H9 (cell line): ENCODE results near the gene RGS5. TPM values are rescaled to one million over a fixed set of nuclear protein-coding genes. Genes with fewer than 3 reads are reported as not detected.
"Not testable (repeated sequence)": the region's sequence is repeated elsewhere in the genome, so short reads cannot be mapped to it uniquely, and the experiment has no call there.

Experiments used
- DNase-seq: peaks from one replicate; pipeline ENCODE4 v3.0.0-alpha.2; 2017
- H2AFZ ChIP-seq: one replicate; pipeline ENCODE4 v1.6.1; 2013; ENCODE audit warnings: mild to moderate bottlenecking, low read length, control low read depth, moderate library complexity
- H2AK5ac ChIP-seq: 2 replicates; pipeline ENCODE4 v1.6.1; 2013; ENCODE audit warnings: low read length, control low read depth, mixed read lengths; ENCODE audit not compliant: insufficient read length
- H2BK120ac ChIP-seq: one replicate; pipeline ENCODE4 v1.6.1; 2013; ENCODE audit warnings: low read depth, mild to moderate bottlenecking, low read length, control low read depth, inconsistent platforms; ENCODE audit not compliant: poor library complexity, severe bottlenecking
- H2BK12ac ChIP-seq: 2 replicates; pipeline ENCODE4 v1.6.1; 2013; ENCODE audit warnings: low read length, control low read depth, mixed read lengths, low read depth; ENCODE audit not compliant: insufficient read length
- H2BK15ac ChIP-seq: 2 replicates; pipeline ENCODE4 v1.6.1; 2013; ENCODE audit warnings: low read depth, low read length, control low read depth
- H2BK20ac ChIP-seq: one replicate; pipeline ENCODE4 v1.6.1; 2013; ENCODE audit warnings: low read depth, mild to moderate bottlenecking, low read length, control low read depth, inconsistent platforms; ENCODE audit not compliant: poor library complexity, severe bottlenecking
- H2BK5ac ChIP-seq: 2 replicates; pipeline ENCODE4 v1.6.1; 2013; ENCODE audit warnings: low read length, control low read depth, mixed read lengths; ENCODE audit not compliant: insufficient read length
- H3K14ac ChIP-seq: 2 replicates; pipeline ENCODE4 v1.6.1; 2013; ENCODE audit warnings: low read length, control low read depth; ENCODE audit not compliant: insufficient read depth
- H3K18ac ChIP-seq: 2 replicates; pipeline ENCODE4 v1.6.1; 2013; ENCODE audit warnings: low read depth, mild to moderate bottlenecking, mixed read lengths, low read length, control low read depth; ENCODE audit not compliant: insufficient read length
- H3K23ac ChIP-seq: 2 replicates; pipeline ENCODE4 v1.6.1; 2013; ENCODE audit warnings: low read length, control low read depth, mixed read lengths, low read depth; ENCODE audit not compliant: insufficient read length
- H3K23me2 ChIP-seq: 2 replicates; pipeline ENCODE4 v1.6.1; 2013; ENCODE audit warnings: low read depth, mild to moderate bottlenecking, mixed read lengths, low read length, control low read depth; ENCODE audit not compliant: insufficient read length, poor library complexity, severe bottlenecking
- H3K27ac ChIP-seq: 2 replicates; pipeline ENCODE4 v1.5.1; 2013; ENCODE audit warnings: low read length, control low read depth, mixed read lengths, low read depth; ENCODE audit not compliant: insufficient read length
- H3K27me3 ChIP-seq: 2 replicates; pipeline ENCODE4 v1.6.1; 2013; ENCODE audit warnings: low read length, control low read depth, inconsistent platforms; ENCODE audit not compliant: insufficient read depth
- H3K4ac ChIP-seq: 2 replicates; pipeline ENCODE4 v1.6.1; 2013; ENCODE audit warnings: low read depth, mild to moderate bottlenecking, control low read depth, inconsistent platforms, low read length, moderate library complexity
- H3K4me1 ChIP-seq: 2 replicates; pipeline ENCODE4 v1.6.1; 2013; ENCODE audit warnings: low read length, control low read depth, inconsistent platforms; ENCODE audit not compliant: insufficient read depth
- H3K4me2 ChIP-seq: 2 replicates; pipeline ENCODE4 v1.6.1; 2013; ENCODE audit warnings: low read length, control low read depth, mixed read lengths; ENCODE audit not compliant: insufficient read length, insufficient read depth
- H3K56ac ChIP-seq: 2 replicates; pipeline ENCODE4 v1.6.1; 2013; ENCODE audit warnings: low read depth, mild to moderate bottlenecking, mixed read lengths, low read length, control low read depth; ENCODE audit not compliant: insufficient read length
- H3K79me1 ChIP-seq: 2 replicates; pipeline ENCODE4 v1.6.1; 2013; ENCODE audit warnings: low read depth, mild to moderate bottlenecking, moderate library complexity, low read length, control low read depth, inconsistent platforms; ENCODE audit not compliant: insufficient read depth, poor library complexity, severe bottlenecking
- H3K79me2 ChIP-seq: 2 replicates; pipeline ENCODE4 v1.6.1; 2013; ENCODE audit warnings: low read length, control low read depth, inconsistent platforms; ENCODE audit not compliant: insufficient read depth
- H3K9ac ChIP-seq: 2 replicates; pipeline ENCODE4 v1.6.1; 2013; ENCODE audit warnings: low read length, control low read depth, mixed read lengths; ENCODE audit not compliant: insufficient read length; ENCODE audit errors: extremely low read depth
- H3K9me3 ChIP-seq: one replicate; pipeline ENCODE4 v1.6.1; 2013; ENCODE audit warnings: low read depth, low read length, inconsistent platforms; ENCODE audit not compliant: control insufficient read depth
- H3T11ph ChIP-seq: one replicate; pipeline ENCODE4 v1.6.1; 2013; ENCODE audit warnings: mild to moderate bottlenecking, low read length, control low read depth, inconsistent platforms
- H4K20me1 ChIP-seq: one replicate; pipeline ENCODE4 v1.6.1; 2013; ENCODE audit not compliant: control insufficient read depth, insufficient read length, insufficient read depth
- H4K5ac ChIP-seq: 2 replicates; pipeline ENCODE4 v1.6.1; 2013; ENCODE audit warnings: low read depth, mild to moderate bottlenecking, mixed read lengths, low read length, control low read depth; ENCODE audit not compliant: insufficient read length
- H4K8ac ChIP-seq: replicated peaks from 2 replicates; pipeline ENCODE4 v1.6.1; 2013; ENCODE audit warnings: low read length, control low read depth, mixed read lengths, low read depth; ENCODE audit not compliant: insufficient read length
- H4K91ac ChIP-seq: 2 replicates; pipeline ENCODE4 v1.6.1; 2013; ENCODE audit warnings: low read depth, mild to moderate bottlenecking, moderate library complexity, mixed read lengths, low read length, control low read depth; ENCODE audit not compliant: insufficient read length
- H3K27ac Mint-ChIP-seq, 3 experiments: 2 replicates in 2 of 3; 3 replicates in 1 of 3; pipeline ENCODE4 v1.8.0; 2020 to 2021; ENCODE audit warnings: mixed read lengths in 3 of 3, mild to moderate bottlenecking in 1 of 3, moderate library complexity in 1 of 3
- H3K27me3 Mint-ChIP-seq: 2 replicates; pipeline ENCODE4 v1.8.0; 2021; ENCODE audit warnings: low read depth, mild to moderate bottlenecking, moderate library complexity, mixed read lengths
- H3K36me3 Mint-ChIP-seq, 3 experiments: 2 replicates in 2 of 3; 3 replicates in 1 of 3; pipeline ENCODE4 v1.8.0; 2020 to 2021; ENCODE audit warnings: low read depth in 3 of 3, mixed read lengths in 3 of 3; ENCODE audit not compliant: insufficient read depth in 1 of 3
- H3K4me1 Mint-ChIP-seq, 2 experiments: 2 replicates each; pipeline ENCODE4 v1.8.0; 2020; ENCODE audit warnings: mixed read lengths in 2 of 2
- H3K4me3 Mint-ChIP-seq, 2 experiments: 2 replicates in 1 of 2; 3 replicates in 1 of 2; pipeline ENCODE4 v1.8.0; 2020 to 2021; ENCODE audit warnings: mild to moderate bottlenecking in 2 of 2, mixed read lengths in 2 of 2, moderate library complexity in 1 of 2
- H3K9me3 Mint-ChIP-seq, 2 experiments: 2 replicates in 1 of 2; 3 replicates in 1 of 2; pipeline ENCODE4 v1.8.0; 2020; ENCODE audit warnings: mild to moderate bottlenecking in 2 of 2, mixed read lengths in 2 of 2, moderate library complexity in 1 of 2
- CTCF ChIP-seq: fragments of 200-600 bp; sonication (generic); conservative IDR thresholded peaks from 3 replicates; pipeline ENCODE4 v1.8.0; 2021; ENCODE audit warnings: antibody characterized with exemption, mild to moderate bottlenecking
- WGBS: extraction: QIAGEN DNeasy Blood & Tissue Kit; methylation state at CpG from one replicate; pipeline ENCODE4 v1.1.7; 2013; ENCODE audit warnings: missing lambda C conversion rate, low lambda C conversion rate, mixed read lengths; ENCODE audit not compliant: insufficient read length; ENCODE audit errors: extremely low coverage; 5-methylcytosine and 5-hydroxymethylcytosine counted together
- total RNA-seq: library from RNA; stranded (reverse); gene quantifications from 2 replicates; pipeline ENCODE4 v1.2.1, GENCODE V29; 2021

Gene RGS5
- total RNA-seq, 1 experiment from 2014 or later, result 30.1 TPM

DNA sequence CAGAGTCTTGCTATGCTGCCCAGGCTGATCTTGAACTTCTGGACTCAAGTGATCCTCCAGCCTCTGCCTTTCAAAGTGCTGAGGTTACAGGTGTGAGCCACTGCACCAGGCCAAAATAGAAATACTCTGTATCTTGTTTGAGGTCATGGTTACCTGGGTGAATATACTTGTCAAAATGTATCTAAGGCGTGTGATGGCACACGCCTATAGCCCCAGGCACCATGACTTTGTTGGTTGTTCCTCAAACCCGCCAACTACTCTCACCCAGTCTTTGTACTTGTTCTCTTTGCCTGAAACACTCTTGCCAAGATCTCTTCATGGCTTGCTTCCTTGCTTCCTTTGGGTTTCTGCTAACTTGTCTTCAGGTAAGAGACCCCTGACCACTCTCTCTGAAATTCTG is 38.0 kb upstream of the RGS5 start:
- H3K79me2 ChIP-seq, result no peaks in the 10 kb centered on the region
- no peak overlapping the region for H4K8ac ChIP-seq
- no peak for TF ChIP-seq CTCF
- no peaks in the 10 kb centered on the region for H3K27me3 ChIP-seq
- H2BK20ac ChIP-seq, result no peak overlapping the region
- H2AK5ac ChIP-seq, result no peak overlapping the region
- no peak overlapping the region for H4K5ac ChIP-seq
- H3K4me3 Mint-ChIP-seq, result no peak overlapping the region
- H3T11ph ChIP-seq, result no peak overlapping the region
- H3K23me2 ChIP-seq, result no peaks in the 10 kb centered on the region
- H3K27ac Mint-ChIP-seq, result no peak overlapping the region
- no peak overlapping the region for H3K18ac ChIP-seq
- H3K36me3 Mint-ChIP-seq, result no peaks in the 10 kb centered on the region; a peak in 1 of 7 replicates
- H3K4ac ChIP-seq, result no peak overlapping the region
- no peak overlapping the region for H4K91ac ChIP-seq
- WGBS, result no CpG with 5 or more reads among the region's 3 CpGs
- no peaks in the 10 kb centered on the region for H3K9me3 ChIP-seq
- H3K14ac ChIP-seq, result no peak overlapping the region
- H3K56ac ChIP-seq, result no peak overlapping the region
- H3K27ac ChIP-seq, result no peak overlapping the region
- H2BK15ac ChIP-seq, result no peak overlapping the region
- peaks cover 0 to 4% of the 10 kb centered on the region in 2 experiments; a peak in 1 of 4 replicates for H3K4me1 Mint-ChIP-seq
- no peak overlapping the region for H3K9ac ChIP-seq
- no peaks in the 10 kb centered on the region for H3K4me1 ChIP-seq
- no peak overlapping the region for H2BK5ac ChIP-seq
- H2BK12ac ChIP-seq, result no peak overlapping the region
- H3K9me3 Mint-ChIP-seq, result peaks cover 0 to 2% of the 10 kb centered on the region in 2 experiments; a peak in 1 of 5 replicates
- H2BK120ac ChIP-seq, result no peak overlapping the region
- no peaks in the 10 kb centered on the region for H4K20me1 ChIP-seq
- H3K4me2 ChIP-seq, result no peak overlapping the region
- no peak for DNase-seq
- no peak overlapping the region for H2AFZ ChIP-seq
- H3K23ac ChIP-seq, result no peak overlapping the region
- no peaks in the 10 kb centered on the region for H3K79me1 ChIP-seq
- H3K27me3 Mint-ChIP-seq, result no peaks in the 10 kb centered on the region

DNA sequence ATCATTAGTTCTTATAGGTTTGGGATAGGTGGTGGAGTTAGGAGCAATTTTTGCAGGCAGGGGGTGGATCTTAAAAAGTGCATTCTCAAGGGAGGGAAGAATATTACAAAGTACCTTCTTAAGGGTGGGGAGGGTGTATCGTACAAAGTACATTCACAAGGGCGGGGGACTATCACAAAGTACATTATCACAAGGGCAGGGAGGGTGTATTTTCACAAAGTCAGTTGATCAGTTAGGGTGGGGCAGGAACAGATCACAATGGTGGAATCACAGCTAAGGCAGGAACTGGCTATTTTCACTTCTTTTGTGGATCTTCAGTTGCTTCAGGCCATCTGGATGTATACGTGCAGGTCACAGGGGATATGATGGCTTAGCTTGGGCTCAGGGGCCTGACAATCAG is 30.9 kb upstream of the RGS5 start:
- H4K8ac ChIP-seq, H3K27me3 Mint-ChIP-seq, H3K36me3 Mint-ChIP-seq, H3K79me1 ChIP-seq, H3T11ph ChIP-seq, H2AFZ ChIP-seq, H3K14ac ChIP-seq, H2BK20ac ChIP-seq, H3K79me2 ChIP-seq, H3K23ac ChIP-seq, H4K5ac ChIP-seq, H2AK5ac ChIP-seq, H3K4me1 ChIP-seq, H2BK15ac ChIP-seq, H3K23me2 ChIP-seq, H2BK5ac ChIP-seq, H3K4ac ChIP-seq, H3K18ac ChIP-seq, H4K91ac ChIP-seq, H3K4me3 Mint-ChIP-seq, H3K56ac ChIP-seq, H3K9ac ChIP-seq, H3K27me3 ChIP-seq, DNase-seq, H2BK120ac ChIP-seq, H3K9me3 Mint-ChIP-seq, H2BK12ac ChIP-seq, H3K4me2 ChIP-seq, H4K20me1 ChIP-seq, H3K9me3 ChIP-seq, H3K27ac ChIP-seq: not testable (repeated sequence)
- Mint-ChIP-seq H3K4me1 (peaks cover 7 to 13% of the 10 kb centered on the region in 2 experiments), H3K27ac (peak overlapping the region in 1 of 3 experiments; percentile 12; a peak in 2 of 7 replicates)
- no CpG with 5 or more reads among the region's 3 CpGs for WGBS
